ENCODE data around the gene TTC36. TPM values are rescaled to one million over a fixed set of nuclear protein-coding genes. Genes with fewer than 3 reads are reported as not detected.
"Not testable (repeated sequence)": the region's sequence is repeated elsewhere in the genome, so short reads cannot be mapped to it uniquely, and the experiment has no call there.

TTC36 gene
- 1 to 10 TPM in 4 of 9 donors, under 1 TPM in 3, not detected in 2; 0.37 to 3.1 (median 1.1) TPM for total RNA-seq
- polyA plus RNA-seq = under 1 TPM in 1 of 2 donors, not detected in 1; 0.23 TPM
- long read RNA-seq, donor 1 = 0 reads
- long read RNA-seq, donor 2 = 0 reads
- long read RNA-seq, donor 3 = 0 reads

GRCh38 chr11:118527109-118527508 is at the start of gene TTC36:
Gene TTC36, plus strand, starts transcription at chr11:118527474. Its CDS starts 21 bp downstream, at chr11:118527495.
- Histone ChIP-seq H3K27ac (no peak within 1 kb of the TSS), H3K27me3 (peaks cover 0 to 5% (median 0%) of the 10 kb centered on the region in 9 donors), H3K4me1 (peaks cover 0 to 35% (median 14%) of the 10 kb centered on the region in 12 donors), H3K4me3 (no peak within 1 kb of the TSS), H3K9me3 (no peaks in the 10 kb centered on the region), H3K36me3 (peaks cover 0 to 36% (median 30%) of the 10 kb centered on the region in 9 donors)
- intact Hi-C loops (cut with DNase I) = no loop called here
- no peak for ATAC-seq
- DNase-seq = no peak
- TF ChIP-seq CTCF (IDR thresholded peaks at IDR 0.05) = no peak
- no peak for TF ChIP-seq POLR2A (IDR thresholded peaks at IDR 0.05)
- WGBS, 4 donors = 62 to 79% (median 72%) methylated on average over 3 of the region's 3 CpGs

GRCh38 chr11:118481238-118481637 is 46.0 kb upstream of the TTC36 start:
- H3K27ac ChIP-seq, H3K4me3 ChIP-seq, H3K27me3 ChIP-seq, DNase-seq, H3K4me1 ChIP-seq, ATAC-seq, H3K9me3 ChIP-seq: not testable (repeated sequence)
- 94 to 100% (median 97%) methylated on average over 1 of the region's 1 CpG for WGBS, 4 donors
- peaks cover 0 to 100% (median 99%) of the 10 kb centered on the region in 9 donors for H3K36me3 ChIP-seq
- intact Hi-C loops (cut with DNase I) = loop anchor here in 6 of 10 donors (5.0 to 10.0 kb wide), 4 partner anchors 39 to 336 kb away; partner anchors contain the start of gene KMT2A (in 2 of the 6)

GRCh38 chr11:118484405-118484804 is 42.9 kb upstream of the TTC36 start:
- H3K36me3 ChIP-seq = peaks cover 0 to 100% (median 95%) of the 10 kb centered on the region in 9 donors
- H3K4me1 ChIP-seq = peaks cover 0 to 6% (median 0%) of the 10 kb centered on the region in 12 donors
- DNase-seq (no peak), ATAC-seq (no peak)
- H3K27me3 ChIP-seq = no peaks in the 10 kb centered on the region
- TF ChIP-seq POLR2A (IDR thresholded peaks at IDR 0.05) = no peak
- no peak for TF ChIP-seq CTCF (IDR thresholded peaks at IDR 0.05)
- intact Hi-C loops (cut with DNase I) = loop anchor here in 6 of 10 donors (5.0 to 10.0 kb wide), 4 partner anchors 42 to 340 kb away; partner anchors contain the start of gene KMT2A (in 2 of the 6)
- H3K9me3 ChIP-seq = no peaks in the 10 kb centered on the region
- H3K4me3 ChIP-seq = no peak overlapping the region
- no peak overlapping the region for H3K27ac ChIP-seq
- WGBS, 4 donors = 89 to 94% (median 91%) methylated on average over 3 of the region's 3 CpGs

GRCh38 chr11:118485273-118485672 is 42.0 kb upstream of the TTC36 start:
- Histone ChIP-seq H3K27ac (no peak overlapping the region), H3K4me3 (no peak overlapping the region), H3K27me3 (no peaks in the 10 kb centered on the region), H3K4me1 (peaks cover 0 to 6% (median 0%) of the 10 kb centered on the region in 12 donors), H3K9me3 (no peaks in the 10 kb centered on the region), H3K36me3 (peaks cover 0 to 100% (median 95%) of the 10 kb centered on the region in 9 donors)
- TF ChIP-seq CTCF (IDR thresholded peaks at IDR 0.05) (no peak), POLR2A (IDR thresholded peaks at IDR 0.05) (no peak)
- ATAC-seq (no peak), DNase-seq (no peak)
- intact Hi-C loops (cut with DNase I) = loop anchor here (5.0 to 10.0 kb wide), 9 partner anchors 48 to 340 kb away; partner anchors contain the start of genes ATP5MG (in 5 of the 10) and KMT2A (in 3 of the 10)

Data from heart left ventricle (tissue), 16 donors.